ENCODE measurements around the gene NRGN.

Gene NRGN

GRCh38 chr11:124776865-124777645, 37.3 kb downstream of the NRGN start:
- ChIA-PET POLR2A (no interaction called here), CTCF (no interaction called here)
- TF ChIP-seq TARDBP (IDR thresholded peaks at IDR 0.05) = no peak
- no peak for TF ChIP-seq PKNOX1 (IDR thresholded peaks at IDR 0.05)
- TF ChIP-seq L3MBTL2 (conservative IDR thresholded peaks at IDR 0.05) = no peak
- no peak for TF ChIP-seq LEF1 (IDR thresholded peaks at IDR 0.05; ENCODE audit: borderline replicate concordance)
- TF ChIP-seq FOXK2 (IDR thresholded peaks at IDR 0.05) = no peak
- no peak for TF ChIP-seq HDGF (IDR thresholded peaks at IDR 0.05; ENCODE audit: borderline replicate concordance)
- TF ChIP-seq NFRKB (IDR thresholded peaks at IDR 0.05) = no peak
- no peak for TF ChIP-seq SUZ12 (IDR thresholded peaks at IDR 0.05)
- TF ChIP-seq FOXM1 (IDR thresholded peaks at IDR 0.05; ENCODE audit: borderline replicate concordance) = no peak
- TF ChIP-seq CTBP1 (IDR thresholded peaks at IDR 0.05; ENCODE audit: borderline replicate concordance) = no peak
- no peak for TF ChIP-seq FOXA1 (IDR thresholded peaks at IDR 0.05)
- no peak for TF ChIP-seq ELF4 (IDR thresholded peaks at IDR 0.05)
- no peak for TF ChIP-seq ZNF384 (IDR thresholded peaks at IDR 0.05)
- no peak for TF ChIP-seq BHLHE40 (IDR thresholded peaks at IDR 0.05; ENCODE audit: borderline replicate concordance)
- TF ChIP-seq SP1 (IDR thresholded peaks at IDR 0.05) = no peak

DNA sequence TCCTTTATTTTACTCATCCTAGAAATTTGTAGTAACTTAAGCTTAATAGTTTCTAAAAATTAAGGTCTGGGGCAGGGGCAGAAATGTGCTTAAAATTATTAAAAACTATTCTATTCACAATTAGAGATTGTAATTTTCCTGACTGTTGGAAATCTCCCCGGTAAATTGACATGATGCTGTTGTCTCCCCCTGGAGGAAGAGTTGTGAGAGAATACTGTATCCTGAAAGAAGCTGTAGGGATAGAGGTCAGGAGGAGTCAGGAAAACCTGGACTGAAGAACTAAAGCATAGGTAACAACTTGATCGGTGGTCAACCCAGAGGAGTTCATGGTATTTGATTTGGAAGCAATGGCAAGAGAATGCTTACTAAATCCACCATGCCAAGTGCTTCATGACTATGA, 38.5 kb downstream of the NRGN start:
- ChIA-PET CTCF (interaction anchor here (0.8 kb wide), 1 partner anchor 12 kb away, joined by 4 read pairs; no protein-coding TSS in a partner anchor), POLR2A (no interaction called here)
- DNase-seq (ENCODE audit: extremely low spot score) = no peak
- TF ChIP-seq NFRKB (IDR thresholded peaks at IDR 0.05) = no peak
- no peak for TF ChIP-seq FOXM1 (IDR thresholded peaks at IDR 0.05; ENCODE audit: borderline replicate concordance)
- TF ChIP-seq LEF1 (IDR thresholded peaks at IDR 0.05; ENCODE audit: borderline replicate concordance) = no peak
- TF ChIP-seq SP1 (IDR thresholded peaks at IDR 0.05) = no peak
- no peak for TF ChIP-seq TARDBP (IDR thresholded peaks at IDR 0.05)
- no peak for TF ChIP-seq PKNOX1 (IDR thresholded peaks at IDR 0.05)
- no peak for TF ChIP-seq HDGF (IDR thresholded peaks at IDR 0.05; ENCODE audit: borderline replicate concordance)
- TF ChIP-seq SUZ12 (IDR thresholded peaks at IDR 0.05) = no peak
- TF ChIP-seq ARNT (IDR thresholded peaks at IDR 0.05) = no peak
- no peak for TF ChIP-seq BHLHE40 (IDR thresholded peaks at IDR 0.05; ENCODE audit: borderline replicate concordance)
- TF ChIP-seq ELF4 (IDR thresholded peaks at IDR 0.05) = no peak
- no peak for TF ChIP-seq L3MBTL2 (conservative IDR thresholded peaks at IDR 0.05)
- TF ChIP-seq CTBP1 (IDR thresholded peaks at IDR 0.05; ENCODE audit: borderline replicate concordance) = no peak
- no peak for TF ChIP-seq FOXK2 (IDR thresholded peaks at IDR 0.05)
- TF ChIP-seq FOXA1 (IDR thresholded peaks at IDR 0.05) = no peak
- no peak for TF ChIP-seq ZNF384 (IDR thresholded peaks at IDR 0.05)

More at GRCh38 chr11:124776865-124777645, 37.3 kb downstream of the NRGN start:
- DNase-seq (ENCODE audit: extremely low spot score) = no peak

DNA sequence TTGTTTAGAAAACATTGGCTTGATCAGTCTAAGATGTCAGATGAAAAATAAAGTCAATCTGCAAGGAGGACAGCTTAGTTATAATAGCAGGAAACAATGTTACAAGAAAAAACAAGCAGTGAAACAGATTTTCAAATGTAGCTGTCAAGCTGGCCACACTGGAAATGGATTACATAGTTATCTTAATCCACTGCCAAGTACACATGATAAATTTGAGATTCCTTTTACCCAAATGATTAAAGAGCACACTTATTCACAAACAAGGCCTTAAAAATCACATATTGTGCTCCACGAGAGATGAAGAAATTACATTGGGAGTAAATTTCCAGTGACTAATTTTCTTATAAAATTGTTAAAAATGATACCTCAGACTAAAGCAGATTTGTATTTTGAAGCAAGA, 39.8 kb downstream of the NRGN start:
- no peak for TF ChIP-seq HDGF (IDR thresholded peaks at IDR 0.05; ENCODE audit: borderline replicate concordance)
- no peak for TF ChIP-seq FOXM1 (IDR thresholded peaks at IDR 0.05; ENCODE audit: borderline replicate concordance)
- TF ChIP-seq NFRKB (IDR thresholded peaks at IDR 0.05) = no peak
- TF ChIP-seq BHLHE40 (IDR thresholded peaks at IDR 0.05; ENCODE audit: borderline replicate concordance) = no peak
- no peak for TF ChIP-seq LEF1 (IDR thresholded peaks at IDR 0.05; ENCODE audit: borderline replicate concordance)
- TF ChIP-seq SUZ12 (IDR thresholded peaks at IDR 0.05) = no peak
- no peak for TF ChIP-seq PKNOX1 (IDR thresholded peaks at IDR 0.05)
- TF ChIP-seq SP1 (IDR thresholded peaks at IDR 0.05) = no peak
- no peak for TF ChIP-seq ARNT (IDR thresholded peaks at IDR 0.05)
- no peak for TF ChIP-seq TARDBP (IDR thresholded peaks at IDR 0.05)
- TF ChIP-seq FOXK2 (IDR thresholded peaks at IDR 0.05) = no peak
- TF ChIP-seq FOXA1 (IDR thresholded peaks at IDR 0.05) = no peak
- TF ChIP-seq ELF4 (IDR thresholded peaks at IDR 0.05) = no peak
- TF ChIP-seq ZNF384 (IDR thresholded peaks at IDR 0.05) = no peak
- no peak for TF ChIP-seq L3MBTL2 (conservative IDR thresholded peaks at IDR 0.05)
- no peak for TF ChIP-seq CTBP1 (IDR thresholded peaks at IDR 0.05; ENCODE audit: borderline replicate concordance)
- DNase-seq (ENCODE audit: extremely low spot score) = no peak
- POLR2A ChIA-PET = interaction anchor here (1.4 kb wide), 1 partner anchor 16 kb away, joined by 3 read pairs; no protein-coding TSS in a partner anchor
- CTCF ChIA-PET = interaction anchor here (1.7 kb wide), 1 partner anchor 16 kb away, joined by 8 read pairs; no protein-coding TSS in a partner anchor

GRCh38 chr11:124783002-124783401, 43.3 kb downstream of the NRGN start:
- ChIA-PET CTCF (interaction anchor here (0.6 to 1.7 kb wide), 3 partner anchors 10 to 159 kb away, joined by 4 to 6 read pairs (median 5); no protein-coding TSS in a partner anchor), POLR2A (no interaction called here)
- DNase-seq (ENCODE audit: extremely low spot score) = no peak
- no peak for TF ChIP-seq SUZ12 (IDR thresholded peaks at IDR 0.05)
- no peak for TF ChIP-seq L3MBTL2 (conservative IDR thresholded peaks at IDR 0.05)
- no peak for TF ChIP-seq ELF4 (IDR thresholded peaks at IDR 0.05)
- TF ChIP-seq NFRKB (IDR thresholded peaks at IDR 0.05) = no peak
- TF ChIP-seq HDGF (IDR thresholded peaks at IDR 0.05; ENCODE audit: borderline replicate concordance) = no peak
- TF ChIP-seq PKNOX1 (IDR thresholded peaks at IDR 0.05) = no peak
- TF ChIP-seq ZNF384 (IDR thresholded peaks at IDR 0.05) = no peak
- TF ChIP-seq ARNT (IDR thresholded peaks at IDR 0.05) = no peak
- no peak for TF ChIP-seq LEF1 (IDR thresholded peaks at IDR 0.05; ENCODE audit: borderline replicate concordance)
- TF ChIP-seq BHLHE40 (IDR thresholded peaks at IDR 0.05; ENCODE audit: borderline replicate concordance) = no peak
- no peak for TF ChIP-seq FOXK2 (IDR thresholded peaks at IDR 0.05)
- TF ChIP-seq CTBP1 (IDR thresholded peaks at IDR 0.05; ENCODE audit: borderline replicate concordance) = no peak
- no peak for TF ChIP-seq FOXA1 (IDR thresholded peaks at IDR 0.05)
- no peak for TF ChIP-seq TARDBP (IDR thresholded peaks at IDR 0.05)
- TF ChIP-seq SP1 (IDR thresholded peaks at IDR 0.05) = no peak
- TF ChIP-seq FOXM1 (IDR thresholded peaks at IDR 0.05; ENCODE audit: borderline replicate concordance) = no peak

Measured in HEK293T (cell line).